IMR-90 (cell line): ENCODE data around the gene DAD1. TPM values are rescaled to one million over a fixed set of nuclear protein-coding genes. Genes with fewer than 3 reads are reported as not detected.
A peak's percentile ranks its signal among the peaks of the same experiment; 100 is the strongest.

Experiments
- ATAC-seq: fragments of 200-7000 bp; cut with Tn5 transposase; 2 replicates; pipeline ENCODE4 v1.9.1; 2020; ENCODE audit warnings: low read depth, mild to moderate bottlenecking, moderate library complexity
- BruUV-seq: library from RNA; stranded (reverse); fragments of 400-500 nt; replicated peaks from 2 replicates; lab custom pipeline; 2021; lab: Mats Ljungman, UMichigan
- CTCF ChIA-PET: fragments of 300-600 bp; formaldehyde crosslinking; extraction: SDS; loops from one replicate; lab custom pipeline; 2021; ENCODE audit warnings: antibody characterized with exemption; lab: Yijun Ruan, JAX
- POLR2A ChIA-PET: fragments of 300-600 bp; sonication (Branson Sonifier 250); formaldehyde crosslinking; loops from one replicate; lab custom pipeline; 2022; ENCODE audit warnings: antibody characterized with exemption; ENCODE audit not compliant: unreplicated experiment; lab: Charles Lee
- DNase-seq: peaks from one replicate; pipeline ENCODE4 v3.0.0; 2013
- H2AFZ ChIP-seq: replicated peaks from 2 replicates; pipeline ENCODE3; 2013; ENCODE audit warnings: low read length, mild to moderate bottlenecking; ENCODE audit not compliant: poor library complexity
- H2AK5ac ChIP-seq: 2 replicates; pipeline ENCODE4 v1.6.1; 2013; ENCODE audit warnings: low read depth, low read length, inconsistent platforms
- H2AK9ac ChIP-seq: replicated peaks from 2 replicates; pipeline ENCODE3; 2013; ENCODE audit warnings: mild to moderate bottlenecking, low read depth, low read length, moderate library complexity; ENCODE audit not compliant: poor library complexity
- H2BK120ac ChIP-seq: 2 replicates; pipeline ENCODE4 v1.6.1; 2013; ENCODE audit warnings: low read depth, low read length, inconsistent platforms
- H2BK15ac ChIP-seq: 3 replicates; pipeline ENCODE4 v1.6.1; 2013; ENCODE audit warnings: low read depth, low read length, inconsistent platforms
- H2BK20ac ChIP-seq: 2 replicates; pipeline ENCODE4 v1.6.1; 2013; ENCODE audit warnings: low read depth, mild to moderate bottlenecking, inconsistent platforms, low read length, moderate library complexity
- H2BK5ac ChIP-seq: 2 replicates; pipeline ENCODE4 v1.6.1; 2013; ENCODE audit warnings: mild to moderate bottlenecking, low read depth, low read length, inconsistent platforms; ENCODE audit not compliant: poor library complexity, severe bottlenecking
- H3K14ac ChIP-seq: replicated peaks from 2 replicates; pipeline ENCODE4 v1.6.1; 2013; ENCODE audit warnings: low read depth, low read length, inconsistent platforms
- H3K18ac ChIP-seq: 2 replicates; pipeline ENCODE4 v1.6.1; 2013; ENCODE audit warnings: low read depth, low read length, control low read depth
- H3K23ac ChIP-seq: 2 replicates; pipeline ENCODE4 v1.6.1; 2013; ENCODE audit warnings: low read depth, low read length, inconsistent platforms
- H3K27ac ChIP-seq: 2 replicates; pipeline ENCODE4 v1.5.1; 2013; ENCODE audit warnings: mild to moderate bottlenecking, control low read depth, low read length; ENCODE audit not compliant: insufficient read depth
- H3K27me3 ChIP-seq: 2 replicates; pipeline ENCODE4 v1.6.1; 2013; ENCODE audit warnings: low read length; ENCODE audit not compliant: control insufficient read depth, insufficient read depth
- H3K36me3 ChIP-seq: 2 replicates; pipeline ENCODE4 v1.6.1; 2013; ENCODE audit warnings: low read length, mixed read lengths; ENCODE audit not compliant: control insufficient read depth, insufficient read depth
- H3K4ac ChIP-seq: 2 replicates; pipeline ENCODE4 v1.6.1; 2013; ENCODE audit warnings: low read depth, low read length, inconsistent platforms
- H3K4me1 ChIP-seq: 2 replicates; pipeline ENCODE4 v1.6.1; 2013; ENCODE audit warnings: low read length, mixed read lengths; ENCODE audit not compliant: control insufficient read depth, insufficient read depth
- H3K4me2 ChIP-seq: 2 replicates; pipeline ENCODE4 v1.6.1; 2013; ENCODE audit warnings: low read depth, mild to moderate bottlenecking, control low read depth, low read length, moderate library complexity
- H3K4me3 ChIP-seq: 2 replicates; pipeline ENCODE4 v1.5.1; 2013; ENCODE audit warnings: low read depth, mild to moderate bottlenecking, control low read depth, low read length, moderate library complexity; ENCODE audit not compliant: insufficient read depth
- H3K56ac ChIP-seq: 2 replicates; pipeline ENCODE4 v1.6.1; 2013; ENCODE audit warnings: low read length, inconsistent platforms; ENCODE audit not compliant: insufficient read depth; ENCODE audit errors: extremely low read depth
- H3K79me1 ChIP-seq, 2 experiments: 2 replicates each; pipeline ENCODE4 v1.6.1; 2013; ENCODE audit warnings: low read length in 2 of 2, inconsistent platforms in 1 of 2, low read depth in 1 of 2
- H3K9ac ChIP-seq: 2 replicates; pipeline ENCODE4 v1.6.1; 2013; ENCODE audit warnings: low read depth, low read length, control low read depth
- H3K9me1 ChIP-seq: 2 replicates; pipeline ENCODE4 v1.6.1; 2013; ENCODE audit warnings: low read length, inconsistent platforms; ENCODE audit not compliant: insufficient read depth
- H3K9me3 ChIP-seq: 2 replicates; pipeline ENCODE4 v1.6.1; 2013; ENCODE audit warnings: low read length; ENCODE audit not compliant: control insufficient read depth, insufficient read depth
- H4K20me1 ChIP-seq: 2 replicates; pipeline ENCODE4 v1.6.1; 2013; ENCODE audit warnings: low read length, inconsistent platforms; ENCODE audit not compliant: insufficient read depth
- H4K5ac ChIP-seq: 2 replicates; pipeline ENCODE4 v1.6.1; 2013; ENCODE audit warnings: mild to moderate bottlenecking, low read depth, low read length, control low read depth
- H4K8ac ChIP-seq, 2 experiments: 2 replicates each; pipeline ENCODE4 v1.6.1; 2013; ENCODE audit warnings: low read depth in 2 of 2, low read length in 2 of 2, control low read depth in 1 of 2, inconsistent platforms in 1 of 2
- H4K91ac ChIP-seq: 2 replicates; pipeline ENCODE4 v1.6.1; 2013; ENCODE audit warnings: low read depth, low read length, inconsistent platforms; ENCODE audit not compliant: insufficient read depth
- NFE2L2 ChIP-seq: fragments of 150-350 bp; IDR thresholded peaks from 2 replicates; pipeline ENCODE4 v1.6.1; 2016; ENCODE audit warnings: low read depth, mild to moderate bottlenecking, low read length
- WGBS, 2 experiments: methylation state at CpG; one replicate each; pipeline versions ENCODE4 v1.1.5 to v1.1.7; 2013; ENCODE audit warnings: missing lambda C conversion rate in 2 of 2; ENCODE audit not compliant: insufficient read length in 1 of 2; ENCODE audit errors: extremely low coverage in 2 of 2; 5-methylcytosine and 5-hydroxymethylcytosine counted together
- dilution Hi-C: fragments of 300-500 bp; cut with HindIII; formaldehyde crosslinking; loops from one replicate; pipeline ENCODE4 v1.14.3; 2018; ENCODE audit warnings: low sequenced_read_pairs; ENCODE audit not compliant: unreplicated experiment
- in situ Hi-C: fragments of 300-500 bp; cut with MboI; formaldehyde crosslinking; loops from 3 replicates; pipeline ENCODE4 v1.14.3; 2019; ENCODE audit warnings: low sequenced_read_pairs, inconsistent platforms, mixed read lengths
- intact Hi-C: fragments of 100-400 bp; cut with micrococcal nuclease; formaldehyde crosslinking; loops from 2 replicates; pipeline ENCODE4 v1.10.0; 2022
- polyA plus RNA-seq, 3 experiments: library from polyadenylated mRNA; depleted of rRNA; stranded (reverse); fragments of >200 nt; gene quantifications; 2 replicates each; pipeline ENCODE4 v1.2.3, GENCODE V29; 2012; ENCODE audit warnings: low replicate concordance in 1 of 3
- total RNA-seq: library from RNA; depleted of rRNA; stranded (reverse); fragments of >200 nt; gene quantifications from 2 replicates; pipeline ENCODE4 v1.2.3, GENCODE V29; 2012

Gene DAD1
- total and polyA plus RNA-seq, 2 of the 4 experiments (the other 2 are of a cell fraction) = 396 to 496 TPM

GRCh38 chr14:22553445-22553844, 35.6 kb downstream of the DAD1 start:
- WGBS, 2 experiments = 100% methylated on average over 1 of the region's 5 CpGs; no CpG with 5 or more reads in 1 of the 2 experiments
- Histone ChIP-seq H3K27ac (no peak overlapping the region), H2AK5ac (0 out of 2 replicates have a peak overlapping the region, but pooled peaks have one; percentile 11)

More at GRCh38 chr14:22553445-22553844, 35.6 kb downstream of the DAD1 start:
- ChIA-PET POLR2A (no interaction called here), CTCF (no interaction called here)
- Histone ChIP-seq H3K79me1 (no peaks in the 10 kb centered on the region), H3K4me3 (no peak overlapping the region), H4K91ac (no peak overlapping the region), H2AFZ (no peak overlapping the region), H3K14ac (no peak overlapping the region), H4K20me1 (no peaks in the 10 kb centered on the region), H3K9me1 (peaks cover 24% of the 10 kb centered on the region), H2AK9ac (no peak overlapping the region), H3K18ac (no peak overlapping the region), H4K5ac (no peak overlapping the region), H3K9me3 (no peaks in the 10 kb centered on the region), H3K4me2 (no peak overlapping the region), H4K8ac (no peak overlapping the region), H2BK120ac (no peak overlapping the region), H3K4ac (no peak overlapping the region), H2BK20ac (no peak overlapping the region), H3K56ac (no peak overlapping the region), H3K4me1 (peaks cover 26% of the 10 kb centered on the region), H3K27me3 (no peaks in the 10 kb centered on the region), H2BK15ac (no peak overlapping the region), H3K9ac (no peak overlapping the region), H3K23ac (no peak overlapping the region), H2BK5ac (no peak overlapping the region), H3K36me3 (no peaks in the 10 kb centered on the region)
- TF ChIP-seq NFE2L2 = no peak
- in situ Hi-C loops = loop anchor here (10.0 kb wide), 2 partner anchors 211 to 511 kb away; partner anchors contain the start of gene OXA1L
- ATAC-seq (no peak), DNase-seq (no peak)
- intact Hi-C loops = loop anchor here (10.0 kb wide), 2 partner anchors 239 to 751 kb away; partner anchors contain the start of genes BCL2L2 and PPP1R3E
- BruUV-seq = no TSS peak
- dilution Hi-C loops = no loop called here
